Measurements from ENCODE around the gene GEMIN8. TPM values are rescaled to one million over a fixed set of nuclear protein-coding genes. Genes with fewer than 3 reads are reported as not detected.

Gene GEMIN8
- total and polyA plus RNA-seq, 3 donors from 2014 or later = 15.9 to 23.6 (median 19.9) TPM

DNA sequence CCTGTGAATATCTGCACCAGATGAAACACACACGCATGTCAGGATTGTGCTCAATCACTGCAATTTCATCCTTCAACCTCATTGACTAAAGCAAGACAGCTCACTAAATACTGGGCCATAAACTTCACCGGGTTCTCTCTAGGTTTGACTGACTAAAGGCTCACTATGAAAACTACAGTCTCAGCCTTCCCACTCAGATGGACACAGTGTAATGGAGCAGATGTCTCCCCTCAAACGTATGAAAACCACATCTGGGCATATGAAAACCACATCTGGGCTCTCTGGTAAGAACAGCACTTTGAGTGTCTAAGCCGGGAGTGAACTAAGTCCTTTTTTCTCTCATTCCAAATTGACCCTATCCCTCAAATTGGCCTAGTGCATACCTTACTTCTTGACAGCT, 15.2 kb downstream of the GEMIN8 start:
- WGBS, 2 donors = 89 to 97% methylated on average over 4 of the region's 4 CpGs
- peak overlapping the region in 1 of 2 donors; percentile 36 for H3K27ac ChIP-seq
- no peak overlapping the region for H3K4me3 ChIP-seq
- H3K27me3 ChIP-seq = no peaks in the 10 kb centered on the region
- DNase-seq = no peak
- no peaks in the 10 kb centered on the region for H3K36me3 ChIP-seq (ENCODE audit: low read depth, missing control alignments)
- no peak for TF ChIP-seq POLR2A (IDR thresholded peaks at IDR 0.05)
- TF ChIP-seq, protein P1, sequence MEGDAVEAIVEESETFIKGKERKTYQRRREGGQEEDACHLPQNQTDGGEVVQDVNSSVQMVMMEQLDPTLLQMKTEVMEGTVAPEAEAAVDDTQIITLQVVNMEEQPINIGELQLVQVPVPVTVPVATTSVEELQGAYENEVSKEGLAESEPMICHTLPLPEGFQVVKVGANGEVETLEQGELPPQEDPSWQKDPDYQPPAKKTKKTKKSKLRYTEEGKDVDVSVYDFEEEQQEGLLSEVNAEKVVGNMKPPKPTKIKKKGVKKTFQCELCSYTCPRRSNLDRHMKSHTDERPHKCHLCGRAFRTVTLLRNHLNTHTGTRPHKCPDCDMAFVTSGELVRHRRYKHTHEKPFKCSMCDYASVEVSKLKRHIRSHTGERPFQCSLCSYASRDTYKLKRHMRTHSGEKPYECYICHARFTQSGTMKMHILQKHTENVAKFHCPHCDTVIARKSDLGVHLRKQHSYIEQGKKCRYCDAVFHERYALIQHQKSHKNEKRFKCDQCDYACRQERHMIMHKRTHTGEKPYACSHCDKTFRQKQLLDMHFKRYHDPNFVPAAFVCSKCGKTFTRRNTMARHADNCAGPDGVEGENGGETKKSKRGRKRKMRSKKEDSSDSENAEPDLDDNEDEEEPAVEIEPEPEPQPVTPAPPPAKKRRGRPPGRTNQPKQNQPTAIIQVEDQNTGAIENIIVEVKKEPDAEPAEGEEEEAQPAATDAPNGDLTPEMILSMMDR (IDR thresholded peaks at IDR 0.05) = no peak
- no peaks in the 10 kb centered on the region for H3K9me3 ChIP-seq
- no peaks in the 10 kb centered on the region for H3K4me1 ChIP-seq
- intact Hi-C loops (cut with DNase I; ENCODE audit: low total_unique reads) = no loop called here

DNA sequence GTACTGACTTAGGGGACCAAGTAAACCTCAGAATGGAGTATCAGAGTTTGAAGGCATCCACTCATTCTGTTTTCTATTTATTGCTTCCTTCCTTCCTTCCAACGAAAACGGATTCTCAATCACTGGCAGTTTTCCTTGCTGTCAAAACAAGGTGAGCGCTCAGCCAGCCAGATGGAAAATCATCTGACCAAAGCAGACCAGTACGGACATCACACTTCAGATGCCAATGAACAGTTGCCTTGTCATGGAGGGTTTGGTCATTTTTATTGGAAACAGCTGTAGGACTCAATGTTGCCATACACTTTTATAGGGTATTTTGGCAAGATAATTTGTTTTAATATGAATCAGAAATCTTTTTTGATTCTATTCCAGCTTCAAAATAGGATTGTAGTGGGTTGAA, 16.6 kb downstream of the GEMIN8 start:
- intact Hi-C loops (cut with DNase I; ENCODE audit: low total_unique reads) = no loop called here
- Histone ChIP-seq H3K27ac (no peak overlapping the region), H3K4me3 (no peak overlapping the region), H3K9me3 (no peaks in the 10 kb centered on the region), H3K4me1 (no peaks in the 10 kb centered on the region), H3K36me3 (ENCODE audit: low read depth, missing control alignments) (no peaks in the 10 kb centered on the region), H3K27me3 (no peaks in the 10 kb centered on the region)
- DNase-seq = no peak
- 89 to 92% methylated on average over 4 of the region's 4 CpGs for WGBS, 2 donors
- TF ChIP-seq, protein P1 (IDR thresholded peaks at IDR 0.05) = no peak
- no peak for TF ChIP-seq POLR2A (IDR thresholded peaks at IDR 0.05)

DNA sequence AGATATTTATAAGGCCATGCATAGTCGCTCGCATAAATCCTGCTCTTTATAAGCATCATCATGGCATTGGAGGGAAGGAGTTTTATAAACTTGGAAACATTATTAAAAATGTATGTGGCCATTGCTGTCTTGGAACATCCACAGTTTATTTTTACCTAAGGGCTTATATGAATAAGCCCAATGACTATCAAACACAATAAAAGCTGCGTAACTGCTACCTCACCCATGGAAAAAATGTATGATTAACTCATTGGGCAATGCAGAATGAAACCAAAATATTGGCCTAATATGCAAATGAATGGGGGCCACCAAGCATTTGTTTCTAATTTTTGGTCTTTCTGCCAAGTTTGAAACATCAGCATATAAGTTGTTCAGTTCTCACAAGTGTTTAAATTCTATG, 19.1 kb downstream of the GEMIN8 start:
- Histone ChIP-seq H3K27me3 (no peaks in the 10 kb centered on the region), H3K36me3 (ENCODE audit: low read depth, missing control alignments) (no peaks in the 10 kb centered on the region), H3K27ac (no peak overlapping the region), H3K4me3 (no peak overlapping the region), H3K9me3 (no peaks in the 10 kb centered on the region), H3K4me1 (no peaks in the 10 kb centered on the region)
- intact Hi-C loops (cut with DNase I; ENCODE audit: low total_unique reads) = no loop called here
- TF ChIP-seq, protein P1 (IDR thresholded peaks at IDR 0.05) = no peak
- no peak for TF ChIP-seq POLR2A (IDR thresholded peaks at IDR 0.05)
- DNase-seq = no peak
- 96 to 97% methylated on average over 3 of the region's 3 CpGs for WGBS, 2 donors

DNA sequence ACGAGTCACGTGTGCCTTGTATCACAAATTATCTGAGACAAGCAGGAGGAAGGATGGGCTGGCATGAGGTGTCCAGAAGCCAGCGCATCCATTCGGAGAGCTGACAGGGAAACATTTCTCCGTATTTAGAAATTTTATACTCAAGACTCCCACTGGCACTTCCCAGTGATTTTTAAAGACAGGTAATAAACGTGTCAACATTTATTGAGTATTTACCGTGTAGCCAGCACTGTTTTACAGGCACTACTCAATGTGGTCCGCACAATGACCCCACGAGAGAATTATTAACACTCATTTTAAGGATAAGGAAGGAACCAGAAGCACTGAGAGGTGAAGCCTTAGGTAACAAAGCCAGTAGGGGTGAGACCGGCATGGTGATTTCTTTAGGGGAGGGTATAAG, 23.2 kb downstream of the GEMIN8 start:
- intact Hi-C loops (cut with DNase I; ENCODE audit: low total_unique reads) = no loop called here
- 73 to 84% methylated on average over 10 of the region's 10 CpGs for whole genome bisulfite sequencing, 2 donors
- H3K36me3 ChIP-seq (ENCODE audit: low read depth, missing control alignments) = no peaks in the 10 kb centered on the region
- no peak overlapping the region for H3K4me3 ChIP-seq
- no peak overlapping the region for H3K27ac ChIP-seq
- H3K4me1 ChIP-seq = no peaks in the 10 kb centered on the region
- DNase-seq = no peak
- TF ChIP-seq, protein P1 (IDR thresholded peaks at IDR 0.05) = no peak
- TF ChIP-seq POLR2A (IDR thresholded peaks at IDR 0.05) = no peak
- H3K9me3 ChIP-seq = no peaks in the 10 kb centered on the region
- no peaks in the 10 kb centered on the region for H3K27me3 ChIP-seq

DNA sequence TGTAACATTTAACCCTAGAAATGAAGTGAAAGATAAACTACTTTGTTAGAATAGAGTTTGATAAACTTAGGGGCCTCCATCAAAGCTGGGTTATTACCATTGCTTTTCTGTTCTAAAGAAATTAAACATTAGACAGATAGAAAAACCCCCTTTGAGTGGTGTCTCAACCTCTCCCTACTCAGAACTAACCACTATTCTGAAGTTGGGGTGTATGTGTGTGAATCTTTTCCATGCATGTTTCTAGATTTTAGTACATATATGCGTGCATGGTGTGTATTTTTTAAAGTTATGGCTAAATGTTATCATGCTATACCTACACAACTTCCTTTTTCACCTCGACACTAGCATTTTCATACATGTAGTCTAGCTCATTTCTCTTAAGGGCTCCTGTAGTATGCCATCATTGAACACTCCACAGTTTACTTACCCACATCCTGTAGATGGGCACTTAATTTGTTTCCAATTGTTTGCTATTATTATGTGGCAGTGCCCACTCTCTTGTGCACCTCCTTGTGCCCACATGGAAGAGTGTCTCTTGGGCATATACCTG, 25.7 kb downstream of the GEMIN8 start:
- WGBS, 2 donors = 95 to 96% methylated on average over 2 of the region's 2 CpGs
- Histone ChIP-seq H3K4me1 (no peaks in the 10 kb centered on the region), H3K27me3 (no peaks in the 10 kb centered on the region), H3K36me3 (ENCODE audit: low read depth, missing control alignments) (no peaks in the 10 kb centered on the region), H3K9me3 (no peaks in the 10 kb centered on the region), H3K4me3 (no peak overlapping the region), H3K27ac (no peak overlapping the region)
- TF ChIP-seq, protein P1 (IDR thresholded peaks at IDR 0.05) = no peak
- no peak for TF ChIP-seq POLR2A (IDR thresholded peaks at IDR 0.05)
- DNase-seq = no peak
- intact Hi-C loops (cut with DNase I; ENCODE audit: low total_unique reads) = no loop called here
